ENCODE results near the gene PNMA8A.

- no peak for TF ChIP-seq POLR2A (IDR thresholded peaks at IDR 0.05)
- TF ChIP-seq CTCF (IDR thresholded peaks at IDR 0.05): no peak
These were observed 2.8 kb upstream of the PNMA8A start for GRCh38 chr19:46474211-46474610.
